Type B pancreatic cell (in vitro differentiated cells): Measurements from ENCODE around the gene USP47. TPM values are rescaled to one million over a fixed set of nuclear protein-coding genes. Genes with fewer than 3 reads are reported as not detected.

Experiments used
- DNase-seq: peaks from one replicate; pipeline ENCODE4 v3.0.0; 2021; ENCODE audit warnings: mixed read lengths; ENCODE audit not compliant: unreplicated experiment; ENCODE audit errors: extremely low spot score
- H3K27ac Mint-ChIP-seq: 2 replicates; pipeline ENCODE4 v1.8.0; 2021; ENCODE audit warnings: mild to moderate bottlenecking, mixed read lengths
- H3K27me3 Mint-ChIP-seq: 2 replicates; pipeline ENCODE4 v1.8.0; 2021; ENCODE audit warnings: mixed read lengths
- H3K36me3 Mint-ChIP-seq: 2 replicates; pipeline ENCODE4 v1.8.0; 2021; ENCODE audit warnings: mixed read lengths
- H3K4me1 Mint-ChIP-seq: one replicate; pipeline ENCODE4 v1.8.0; 2021; ENCODE audit warnings: mixed read lengths; ENCODE audit not compliant: unreplicated experiment
- H3K4me3 Mint-ChIP-seq: 2 replicates; pipeline ENCODE4 v1.8.0; 2021; ENCODE audit warnings: mild to moderate bottlenecking, mixed read lengths
- H3K9me3 Mint-ChIP-seq: 2 replicates; pipeline ENCODE4 v1.8.0; 2021; ENCODE audit warnings: mixed read lengths
- CTCF ChIP-seq: fragments of 200-600 bp; sonication (generic); conservative IDR thresholded peaks from 2 replicates; pipeline ENCODE4 v1.5.0; 2021; ENCODE audit warnings: antibody characterized with exemption, mild to moderate bottlenecking
- total RNA-seq: library from RNA; stranded (reverse); gene quantifications from 2 replicates; pipeline ENCODE4 v1.2.1, GENCODE V29; 2021; ENCODE audit warnings: low replicate concordance

USP47 gene
- total RNA-seq, 1 donor from 2014 or later, result 54.4 TPM

- H3K27me3 Mint-ChIP-seq, result no peaks in the 10 kb centered on the region
- no peak for TF ChIP-seq CTCF
- no peak overlapping the region for H3K27ac Mint-ChIP-seq
- DNase-seq, result peak; percentile 55
- H3K9me3 Mint-ChIP-seq, result no peaks in the 10 kb centered on the region
- peaks cover 6% of the 10 kb centered on the region for H3K36me3 Mint-ChIP-seq
- H3K4me1 Mint-ChIP-seq, result peaks cover 31% of the 10 kb centered on the region
- H3K4me3 Mint-ChIP-seq, result no peak overlapping the region
These were observed 127.8 kb downstream of the USP47 start for GRCh38 chr11:11969380-11970215.

GRCh38 chr11:11970556-11970955, 128.8 kb downstream of the USP47 start:
- no peak for TF ChIP-seq CTCF
- Mint-ChIP-seq H3K36me3 (peaks cover 6% of the 10 kb centered on the region), H3K27ac (no peak overlapping the region), H3K4me3 (no peak overlapping the region), H3K27me3 (no peaks in the 10 kb centered on the region), H3K4me1 (peaks cover 31% of the 10 kb centered on the region), H3K9me3 (no peaks in the 10 kb centered on the region)
- no peak for DNase-seq

GRCh38 chr11:11971906-11972547, 130.3 kb downstream of the USP47 start:
- TF ChIP-seq CTCF, result no peak
- no peak overlapping the region for H3K4me3 Mint-ChIP-seq
- peak; percentile 64 for DNase-seq
- no peaks in the 10 kb centered on the region for H3K27me3 Mint-ChIP-seq
- no peak overlapping the region for H3K27ac Mint-ChIP-seq
- peaks cover 6% of the 10 kb centered on the region for H3K36me3 Mint-ChIP-seq
- H3K9me3 Mint-ChIP-seq, result no peaks in the 10 kb centered on the region
- peaks cover 32% of the 10 kb centered on the region for H3K4me1 Mint-ChIP-seq

- Mint-ChIP-seq H3K27ac (no peak overlapping the region), H3K4me1 (peaks cover 37% of the 10 kb centered on the region), H3K36me3 (peaks cover 6% of the 10 kb centered on the region), H3K9me3 (no peaks in the 10 kb centered on the region), H3K4me3 (no peak overlapping the region), H3K27me3 (no peaks in the 10 kb centered on the region)
- TF ChIP-seq CTCF, result no peak
- peak; percentile 47 for DNase-seq
These were observed 131.1 kb downstream of the USP47 start for GRCh38 chr11:11972730-11973341.

GRCh38 chr11:11973361-11973800, 131.6 kb downstream of the USP47 start:
- Mint-ChIP-seq H3K27me3 (no peaks in the 10 kb centered on the region), H3K27ac (peak overlapping the region; percentile 26), H3K36me3 (peaks cover 6% of the 10 kb centered on the region), H3K4me3 (no peak overlapping the region), H3K4me1 (peaks cover 37% of the 10 kb centered on the region), H3K9me3 (no peaks in the 10 kb centered on the region)
- TF ChIP-seq CTCF, result no peak
- peak; percentile 50 for DNase-seq
